Pancreas (tissue), 10 donors: Measurements from ENCODE around the gene PRKD1. TPM values are rescaled to one million over a fixed set of nuclear protein-coding genes. Genes with fewer than 3 reads are reported as not detected.
"Not testable (repeated sequence)": the region's sequence is repeated elsewhere in the genome, so short reads cannot be mapped to it uniquely, and the experiment has no call there.

ENCODE experiments used
- ATAC-seq, 4 donors: fragments of 200-7000 bp; cut with Tn5 transposase; one replicate each; pipeline versions ENCODE4 v1.8.0 to v1.9.1; 2020; ENCODE audit warnings: mild to moderate bottlenecking in 4 of 4, moderate library complexity in 4 of 4
- DNase-seq, 6 donors: peaks; one replicate each; pipeline ENCODE4 v3.0.0-alpha.2; 2020
- FAIRE-seq: peaks from 2 replicates; lab custom pipeline; 2012; peaks lifted over from hg19 to GRCh38; lab: Jason Lieb, UNC
- H3K27ac ChIP-seq, 4 donors: fragments of 200-600 bp; sonication (generic); 1 replicate in 3 of 4; 2 replicates in 1 of 4; pipeline versions ENCODE4 v1.5.0 to v1.8.0; 2020
- H3K27me3 ChIP-seq, 4 donors: fragments of 200-600 bp; one replicate each; pipeline ENCODE4 v1.8.0; 2021
- H3K36me3 ChIP-seq, 3 donors: fragments of 200-600 bp; sonication (generic) in 1 of 3; one replicate each; pipeline versions ENCODE4 v1.5.0 to v1.8.0; 2020 to 2021
- H3K4me1 ChIP-seq, 3 donors: fragments of 200-600 bp; one replicate each; pipeline ENCODE4 v1.8.0; 2021
- H3K4me3 ChIP-seq, 4 donors: fragments of 200-600 bp; sonication (generic) in 2 of 4; one replicate each; pipeline versions ENCODE4 v1.5.0 to v1.8.0; 2020 to 2021
- H3K9me3 ChIP-seq, 4 donors: fragments of 200-600 bp; one replicate each; pipeline ENCODE4 v1.8.0; 2021
- WGBS, 2 donors: extraction: QIAGEN DNeasy Blood & Tissue Kit; methylation state at CpG; one replicate each; pipeline ENCODE4 v1.1.7; 2013; 5-methylcytosine and 5-hydroxymethylcytosine counted together
- intact Hi-C, 3 donors: fragments of 100-400 bp; cut with DNase I; formaldehyde crosslinking; loops; one replicate each; pipeline versions ENCODE4 v1.11.1 to v1.14.2; 2022
- polyA plus RNA-seq, 2 donors: library from polyadenylated mRNA; stranded (reverse); fragments of 200-250 nt; gene quantifications; one replicate each; pipeline ENCODE4 v1.2.3, GENCODE V29; 2013
- total RNA-seq, 6 donors: library from RNA; stranded (reverse); fragmentation: NEBNext Ultra II Directional in 4 of 6; extraction: Animal tissue kit (Norgen Biotek cat#: 25700) in 4 of 6; gene quantifications; one replicate each; pipeline versions ENCODE4 v1.2.1 to v1.2.4, GENCODE V29; 2021 to 2023
- TF ChIP-seq, protein P1 (sequence below), 4 donors: fragments of 200-600 bp; sonication (generic) in 3 of 4; IDR thresholded peaks; one replicate each; pipeline versions ENCODE4 v1.5.0 to v1.8.0; 2021; ENCODE audit warnings: antibody characterized with exemption in 4 of 4
- donor health status: healthy with polysubstance abuse.
- donor health status: DM: no; HTN: no; CAD: no; lungs with moderate emphysema.
- donor health status: DM: no; HTN: no; CAD: no.
- donor health status: control.
- donor health status: control.
- donor health status: Bipolar disorder and iron deficiency.
- donor health status: DM: yes; HTN: yes; CAD: no.
- donor health status: DM: no; HTN: no; CAD: no.
- donor health status: DM: no; HTN: no; CAD: no.
- donor health status: DM: yes; HTN: yes; CAD: no.

Gene PRKD1
- total and polyA plus RNA-seq, 8 donors, result 3.1 to 13.2 (median 4.2) TPM

- no peak overlapping the region for H3K27ac ChIP-seq
- ATAC-seq (no peak), FAIRE-seq (no peak), DNase-seq (no peak)
- peaks cover 0 to 4% (median 0%) of the 10 kb centered on the region in 3 donors for H3K4me1 ChIP-seq
- intact Hi-C loops, result no loop called here
- H3K27me3 ChIP-seq, result no peaks in the 10 kb centered on the region
- H3K9me3 ChIP-seq, result no peaks in the 10 kb centered on the region
- TF ChIP-seq, protein P1, sequence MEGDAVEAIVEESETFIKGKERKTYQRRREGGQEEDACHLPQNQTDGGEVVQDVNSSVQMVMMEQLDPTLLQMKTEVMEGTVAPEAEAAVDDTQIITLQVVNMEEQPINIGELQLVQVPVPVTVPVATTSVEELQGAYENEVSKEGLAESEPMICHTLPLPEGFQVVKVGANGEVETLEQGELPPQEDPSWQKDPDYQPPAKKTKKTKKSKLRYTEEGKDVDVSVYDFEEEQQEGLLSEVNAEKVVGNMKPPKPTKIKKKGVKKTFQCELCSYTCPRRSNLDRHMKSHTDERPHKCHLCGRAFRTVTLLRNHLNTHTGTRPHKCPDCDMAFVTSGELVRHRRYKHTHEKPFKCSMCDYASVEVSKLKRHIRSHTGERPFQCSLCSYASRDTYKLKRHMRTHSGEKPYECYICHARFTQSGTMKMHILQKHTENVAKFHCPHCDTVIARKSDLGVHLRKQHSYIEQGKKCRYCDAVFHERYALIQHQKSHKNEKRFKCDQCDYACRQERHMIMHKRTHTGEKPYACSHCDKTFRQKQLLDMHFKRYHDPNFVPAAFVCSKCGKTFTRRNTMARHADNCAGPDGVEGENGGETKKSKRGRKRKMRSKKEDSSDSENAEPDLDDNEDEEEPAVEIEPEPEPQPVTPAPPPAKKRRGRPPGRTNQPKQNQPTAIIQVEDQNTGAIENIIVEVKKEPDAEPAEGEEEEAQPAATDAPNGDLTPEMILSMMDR (IDR thresholded peaks at IDR 0.05), result no peak
- H3K36me3 ChIP-seq, result no peaks in the 10 kb centered on the region
- no peak overlapping the region for H3K4me3 ChIP-seq
- 78 to 92% methylated on average over 3 of the region's 3 CpGs for WGBS, 2 donors
Measured at GRCh38 chr14:29857551-29857950, 70.1 kb downstream of the PRKD1 start.

- Histone ChIP-seq H3K9me3 (no peaks in the 10 kb centered on the region), H3K4me3 (no peak overlapping the region), H3K27ac (no peak overlapping the region), H3K36me3 (no peaks in the 10 kb centered on the region), H3K4me1 (peaks cover 0 to 4% (median 0%) of the 10 kb centered on the region in 3 donors), H3K27me3 (no peaks in the 10 kb centered on the region)
- TF ChIP-seq, protein P1 (IDR thresholded peaks at IDR 0.05), result no peak
- DNase-seq (no peak), FAIRE-seq (no peak), ATAC-seq (no peak)
- intact Hi-C loops, result no loop called here
- WGBS, 2 donors, result 90 to 95% methylated on average over 4 of the region's 4 CpGs
Measured at GRCh38 chr14:29856516-29856915, 71.1 kb downstream of the PRKD1 start.

DNA sequence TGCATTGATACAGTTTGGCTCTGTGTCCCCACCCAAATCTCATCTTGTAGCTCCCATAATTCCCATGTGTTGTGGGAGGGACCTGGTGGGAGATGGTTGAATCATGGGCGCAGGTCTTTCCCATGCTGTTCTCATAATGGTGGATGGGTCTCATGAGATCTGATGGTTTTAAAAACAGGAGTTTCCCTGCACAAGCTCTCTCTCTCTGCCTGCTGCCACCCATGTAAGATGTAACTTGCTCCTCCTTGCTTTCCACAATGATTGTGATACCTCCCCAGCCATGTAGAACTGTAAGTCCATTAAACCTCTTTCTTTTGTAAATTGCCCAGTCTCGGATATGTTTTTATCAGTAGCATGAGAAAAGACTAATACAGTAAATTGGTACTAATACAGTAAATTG is 74.0 kb downstream of the PRKD1 start:
- H3K36me3 ChIP-seq, intact Hi-C loops, FAIRE-seq, H3K9me3 ChIP-seq, H3K27ac ChIP-seq, H3K27me3 ChIP-seq, H3K4me3 ChIP-seq, ATAC-seq, DNase-seq, H3K4me1 ChIP-seq: not testable (repeated sequence)
- WGBS, 2 donors, result 95 to 100% methylated on average over 2 of the region's 2 CpGs

- Histone ChIP-seq H3K36me3 (no peaks in the 10 kb centered on the region), H3K4me3 (no peak overlapping the region), H3K9me3 (no peaks in the 10 kb centered on the region), H3K27me3 (no peaks in the 10 kb centered on the region), H3K27ac (no peak overlapping the region), H3K4me1 (peaks cover 0 to 4% (median 0%) of the 10 kb centered on the region in 3 donors)
- FAIRE-seq (no peak), ATAC-seq (peak in 2 of 4 donors; percentile 35 to 71), DNase-seq (no peak)
- TF ChIP-seq, protein P1 (IDR thresholded peaks at IDR 0.05), result no peak
- 65 to 67% methylated on average over 2 of the region's 2 CpGs for WGBS, 2 donors
- intact Hi-C loops, result no loop called here
Measured at GRCh38 chr14:29853272-29853671, 74.4 kb downstream of the PRKD1 start.

GRCh38 chr14:29851397-29851796 is 76.2 kb downstream of the PRKD1 start:
- FAIRE-seq, result no peak
- Histone ChIP-seq H3K36me3 (no peaks in the 10 kb centered on the region), H3K27ac (no peak overlapping the region), H3K27me3 (no peaks in the 10 kb centered on the region), H3K4me3 (no peak overlapping the region), H3K4me1 (peaks cover 0 to 6% (median 4%) of the 10 kb centered on the region in 3 donors), H3K9me3 (no peaks in the 10 kb centered on the region)
- DNase-seq, result no peak
- ATAC-seq, result peak in 1 of 4 donors; percentile 13
- TF ChIP-seq, protein P1 (IDR thresholded peaks at IDR 0.05), result no peak
- intact Hi-C loops, result no loop called here
- 58 to 68% methylated on average over 3 of the region's 3 CpGs for WGBS, 2 donors
